HepG2 (cell line): ENCODE data around the gene TOM1L2. TPM values are rescaled to one million over a fixed set of nuclear protein-coding genes. Genes with fewer than 3 reads are reported as not detected.
A peak's percentile ranks its signal among the peaks of the same experiment; 100 is the strongest.

Experiments
- BORCS8-MEF2B ChIP-seq: sonication (generic); formaldehyde crosslinking; IDR thresholded peaks from 2 replicates; pipeline ENCODE4 v1.8.0; 2022; ENCODE audit warnings: mild to moderate bottlenecking, missing genetic modification reagents
- KMT2A ChIP-seq: sonication (generic); formaldehyde crosslinking; IDR thresholded peaks from 2 replicates; pipeline ENCODE4 v1.4.0; 2020; ENCODE audit warnings: missing genetic modification reagents
- MTA1 ChIP-seq: sonication (generic); formaldehyde crosslinking; IDR thresholded peaks from 2 replicates; pipeline ENCODE4 v1.4.0; 2020; ENCODE audit warnings: missing genetic modification reagents, mild to moderate bottlenecking, borderline replicate concordance
- MYC ChIP-seq: sonication (generic); formaldehyde crosslinking; IDR thresholded peaks from 2 replicates; pipeline ENCODE4 v1.9.0; 2021; ENCODE audit warnings: missing genetic modification reagents, borderline replicate concordance
- NCOA2 ChIP-seq: sonication (generic); formaldehyde crosslinking; IDR thresholded peaks from 2 replicates; pipeline ENCODE4 v1.8.0; 2022; ENCODE audit warnings: inconsistent platforms
- NFIC ChIP-seq: IDR thresholded peaks from 2 replicates; pipeline ENCODE4 v1.6.1; 2012; ENCODE audit warnings: mild to moderate bottlenecking, low read length, inconsistent platforms
- PCBP2 ChIP-seq: fragments of 200-400 bp; formaldehyde crosslinking; optimal IDR thresholded peaks from 2 replicates; pipeline ENCODE3; 2018; ENCODE audit warnings: low read length, low read depth; ENCODE audit not compliant: poor library complexity, severe bottlenecking
- POLR2G ChIP-seq: fragments of 200-400 bp; formaldehyde crosslinking; IDR thresholded peaks from 2 replicates; pipeline ENCODE4 v1.6.1; 2018; ENCODE audit warnings: mild to moderate bottlenecking, low read depth, low read length, moderate library complexity
- SKIL ChIP-seq: sonication (generic); formaldehyde crosslinking; IDR thresholded peaks from 2 replicates; pipeline ENCODE4 v1.8.0; 2022; ENCODE audit warnings: missing genetic modification reagents, mild to moderate bottlenecking, moderate library complexity, borderline replicate concordance
- SNAI1 ChIP-seq: sonication (generic); formaldehyde crosslinking; IDR thresholded peaks from 2 replicates; pipeline ENCODE4 v1.5.0; 2020; ENCODE audit warnings: mild to moderate bottlenecking, missing genetic modification reagents, borderline replicate concordance
- SOX13 ChIP-seq, 3 experiments: fragments of 450-650 bp in 1 of 3; sonication (generic) in 1 of 3; formaldehyde crosslinking in 1 of 3; IDR thresholded peaks in 2 of 3; conservative IDR thresholded peaks in 1 of 3; 2 replicates each; pipeline versions ENCODE4 v1.5.0 to v1.6.1; 2016 to 2020; ENCODE audit warnings: antibody characterized with exemption in 1 of 3, mild to moderate bottlenecking in 1 of 3, missing compliant biosample characterization in 1 of 3, missing genetic modification reagents in 1 of 3, moderate library complexity in 1 of 3
- TBX3 ChIP-seq: fragments of 450-650 bp; IDR thresholded peaks from 2 replicates; pipeline ENCODE4 v1.6.1; 2017; ENCODE audit warnings: antibody characterized with exemption, mild to moderate bottlenecking, inconsistent platforms, borderline replicate concordance
- THRA ChIP-seq: sonication (generic); formaldehyde crosslinking; IDR thresholded peaks from 2 replicates; pipeline ENCODE4 v1.4.0; 2020; ENCODE audit warnings: missing genetic modification reagents, borderline replicate concordance
- ZNF230 ChIP-seq: sonication (generic); formaldehyde crosslinking; IDR thresholded peaks from 2 replicates; pipeline ENCODE4 v1.4.0; 2020; ENCODE audit warnings: mild to moderate bottlenecking, missing genetic modification reagents
- ZNF235 ChIP-seq: sonication (generic); formaldehyde crosslinking; IDR thresholded peaks from 2 replicates; pipeline ENCODE4 v1.8.1; 2023; ENCODE audit warnings: mild to moderate bottlenecking, missing genetic modification reagents, borderline replicate concordance
- ZNF256 ChIP-seq: sonication (generic); formaldehyde crosslinking; conservative IDR thresholded peaks from 2 replicates; pipeline ENCODE4 v1.4.0; 2020; ENCODE audit warnings: missing genetic modification reagents
- ZNF543 ChIP-seq: sonication (generic); formaldehyde crosslinking; IDR thresholded peaks from 2 replicates; pipeline ENCODE4 v1.4.0; 2020; ENCODE audit warnings: mild to moderate bottlenecking, missing genetic modification reagents
- ZNF652 ChIP-seq: IDR thresholded peaks from 2 replicates; pipeline ENCODE4 v1.6.1; 2016; ENCODE audit warnings: low read depth, borderline replicate concordance
- polyA plus RNA-seq, 8 experiments: library from polyadenylated mRNA; depleted of rRNA in 3 of 8; stranded (reverse) in 7 of 8; unstranded in 1 of 8; fragments of >200 nt; fragmentation: Illumina TruSeq in 4 of 8; extraction: Trizol in 4 of 8; gene quantifications; 2 replicates each; pipeline versions ENCODE4 v1.2.1 to v1.2.3, GENCODE V29; 2011 to 2016; ENCODE audit warnings: low read depth in 4 of 8, missing spikeins in 1 of 8, mixed read lengths in 1 of 8; ENCODE audit not compliant: insufficient read depth in 1 of 8
- total RNA-seq, 5 experiments: library from RNA; depleted of rRNA; stranded (reverse); fragments of >200 nt; fragmentation: Illumina TruSeq; extraction: Trizol; gene quantifications; 2 replicates each; pipeline ENCODE4 v1.2.3, GENCODE V29; 2016; ENCODE audit warnings: low read depth in 1 of 5
- TF ChIP-seq, protein P1 (sequence below): sonication (generic); formaldehyde crosslinking; IDR thresholded peaks from 2 replicates; pipeline ENCODE4 v1.5.0; 2020; ENCODE audit warnings: missing genetic modification reagents
- TF ChIP-seq, protein P2 (sequence below): sonication (generic); formaldehyde crosslinking; IDR thresholded peaks from 2 replicates; pipeline ENCODE4 v1.8.0; 2022; ENCODE audit warnings: mild to moderate bottlenecking, missing genetic modification reagents
- TF ChIP-seq, protein P3 (sequence below): sonication (generic); formaldehyde crosslinking; IDR thresholded peaks from 2 replicates; pipeline ENCODE4 v1.8.0; 2022; ENCODE audit warnings: mild to moderate bottlenecking, missing genetic modification reagents, moderate library complexity

TOM1L2 gene
- total and polyA plus RNA-seq, 2 of the 13 experiments (the other 11 are each of a cell fraction or from before 2014, with no cell fraction given), result 4.7 to 7.4 TPM

DNA sequence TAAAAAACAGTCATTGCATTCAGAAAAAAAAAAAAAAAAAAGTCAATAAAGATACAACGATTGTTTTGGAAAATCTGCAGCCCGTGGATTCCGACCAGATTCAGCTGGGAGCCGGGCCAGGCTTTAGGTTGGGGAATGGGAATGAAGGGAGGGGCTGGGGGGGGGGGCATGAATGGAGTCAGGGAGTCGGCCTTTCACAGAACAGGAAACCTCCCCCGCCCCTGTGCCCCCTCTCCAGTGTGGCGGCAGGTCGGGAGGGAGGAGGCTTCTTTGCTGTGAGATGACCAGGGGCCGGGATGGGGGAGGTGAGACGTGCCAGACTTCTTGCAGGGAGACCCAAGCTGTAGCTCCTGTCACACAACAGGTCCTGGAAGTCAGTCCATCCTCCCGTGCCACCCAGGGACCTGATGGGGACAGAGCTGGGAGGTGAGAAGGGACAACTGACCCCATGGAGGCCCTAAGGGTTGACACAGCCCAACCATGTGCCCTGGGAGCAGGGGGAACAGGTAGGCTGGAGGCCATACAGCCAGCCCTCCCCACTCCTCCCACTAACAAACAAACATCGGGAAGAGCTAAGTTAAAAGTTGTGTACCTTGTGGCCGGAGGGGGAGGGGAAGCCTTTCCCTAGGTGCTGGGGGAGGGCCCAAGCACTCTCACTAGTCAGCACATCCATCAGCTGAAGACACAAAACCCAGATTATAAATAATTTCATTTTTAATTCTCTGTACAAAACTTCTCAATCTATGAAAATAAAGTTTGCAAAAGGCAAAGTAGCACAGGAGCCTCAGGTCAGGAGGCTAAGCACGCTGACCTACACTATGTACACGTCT is 160.6 kb downstream of the TOM1L2 start (continued):
- TF ChIP-seq SNAI1 (CRISPR knock-in tag) (no peak), ZNF235 (CRISPR knock-in tag) (no peak), POLR2G (0 out of 2 replicates have a peak, but pooled peaks have one; percentile 10), NFIC (no peak), KMT2A (CRISPR knock-in tag) (no peak), BORCS8-MEF2B (CRISPR knock-in tag) (0 out of 2 replicates have a peak, but pooled peaks have one; percentile 28), ZNF256 (no peak), SOX13 (IDR thresholded peaks at IDR 0.05) (no peak), SOX13 (CRISPR knock-in tag; conservative IDR thresholded peaks at IDR 0.05 in 1 of 2, IDR thresholded peaks at IDR 0.05 in 1 of 2) (peak in 1 of 2 experiments; percentile 19; a peak in 1 of 4 replicates), MYC (CRISPR knock-in tag) (peak; percentile 63), ZNF543 (CRISPR knock-in tag) (no peak), PCBP2 (no peak), ZNF652 (peak; percentile 5; the same call in 1 of the 2 replicates), ZNF230 (no peak), MTA1 (CRISPR knock-in tag) (no peak), THRA (CRISPR knock-in tag) (no peak), NCOA2 (CRISPR knock-in tag) (no peak), TBX3 (no peak), SKIL (CRISPR knock-in tag) (no peak)
- TF ChIP-seq, protein P1, sequence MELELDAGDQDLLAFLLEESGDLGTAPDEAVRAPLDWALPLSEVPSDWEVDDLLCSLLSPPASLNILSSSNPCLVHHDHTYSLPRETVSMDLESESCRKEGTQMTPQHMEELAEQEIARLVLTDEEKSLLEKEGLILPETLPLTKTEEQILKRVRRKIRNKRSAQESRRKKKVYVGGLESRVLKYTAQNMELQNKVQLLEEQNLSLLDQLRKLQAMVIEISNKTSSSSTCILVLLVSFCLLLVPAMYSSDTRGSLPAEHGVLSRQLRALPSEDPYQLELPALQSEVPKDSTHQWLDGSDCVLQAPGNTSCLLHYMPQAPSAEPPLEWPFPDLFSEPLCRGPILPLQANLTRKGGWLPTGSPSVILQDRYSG, result no peak
- TF ChIP-seq, protein P2, sequence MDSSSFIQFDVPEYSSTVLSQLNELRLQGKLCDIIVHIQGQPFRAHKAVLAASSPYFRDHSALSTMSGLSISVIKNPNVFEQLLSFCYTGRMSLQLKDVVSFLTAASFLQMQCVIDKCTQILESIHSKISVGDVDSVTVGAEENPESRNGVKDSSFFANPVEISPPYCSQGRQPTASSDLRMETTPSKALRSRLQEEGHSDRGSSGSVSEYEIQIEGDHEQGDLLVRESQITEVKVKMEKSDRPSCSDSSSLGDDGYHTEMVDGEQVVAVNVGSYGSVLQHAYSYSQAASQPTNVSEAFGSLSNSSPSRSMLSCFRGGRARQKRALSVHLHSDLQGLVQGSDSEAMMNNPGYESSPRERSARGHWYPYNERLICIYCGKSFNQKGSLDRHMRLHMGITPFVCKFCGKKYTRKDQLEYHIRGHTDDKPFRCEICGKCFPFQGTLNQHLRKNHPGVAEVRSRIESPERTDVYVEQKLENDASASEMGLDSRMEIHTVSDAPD (CRISPR knock-in tag), result no peak
- TF ChIP-seq, protein P3, sequence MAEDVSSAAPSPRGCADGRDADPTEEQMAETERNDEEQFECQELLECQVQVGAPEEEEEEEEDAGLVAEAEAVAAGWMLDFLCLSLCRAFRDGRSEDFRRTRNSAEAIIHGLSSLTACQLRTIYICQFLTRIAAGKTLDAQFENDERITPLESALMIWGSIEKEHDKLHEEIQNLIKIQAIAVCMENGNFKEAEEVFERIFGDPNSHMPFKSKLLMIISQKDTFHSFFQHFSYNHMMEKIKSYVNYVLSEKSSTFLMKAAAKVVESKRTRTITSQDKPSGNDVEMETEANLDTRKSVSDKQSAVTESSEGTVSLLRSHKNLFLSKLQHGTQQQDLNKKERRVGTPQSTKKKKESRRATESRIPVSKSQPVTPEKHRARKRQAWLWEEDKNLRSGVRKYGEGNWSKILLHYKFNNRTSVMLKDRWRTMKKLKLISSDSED (CRISPR knock-in tag), result no peak
